Head of caudate nucleus (tissue), 42 donors: ENCODE results near the gene VWA3A.
"Not testable (repeated sequence)": the region's sequence is repeated elsewhere in the genome, so short reads cannot be mapped to it uniquely, and the experiment has no call there.

Experiments
- DNase-seq, 42 donors: peaks; one replicate each; pipeline versions ENCODE4 v3.0.0 to v3.0.0-alpha.2; 2020 to 2021; ENCODE audit warnings: mixed read lengths in 7 of 42
- intact Hi-C: fragments of 100-400 bp; cut with DNase I; formaldehyde crosslinking; loops from one replicate; pipeline ENCODE4 v1.15.0; 2022

The VWA3A gene

DNA sequence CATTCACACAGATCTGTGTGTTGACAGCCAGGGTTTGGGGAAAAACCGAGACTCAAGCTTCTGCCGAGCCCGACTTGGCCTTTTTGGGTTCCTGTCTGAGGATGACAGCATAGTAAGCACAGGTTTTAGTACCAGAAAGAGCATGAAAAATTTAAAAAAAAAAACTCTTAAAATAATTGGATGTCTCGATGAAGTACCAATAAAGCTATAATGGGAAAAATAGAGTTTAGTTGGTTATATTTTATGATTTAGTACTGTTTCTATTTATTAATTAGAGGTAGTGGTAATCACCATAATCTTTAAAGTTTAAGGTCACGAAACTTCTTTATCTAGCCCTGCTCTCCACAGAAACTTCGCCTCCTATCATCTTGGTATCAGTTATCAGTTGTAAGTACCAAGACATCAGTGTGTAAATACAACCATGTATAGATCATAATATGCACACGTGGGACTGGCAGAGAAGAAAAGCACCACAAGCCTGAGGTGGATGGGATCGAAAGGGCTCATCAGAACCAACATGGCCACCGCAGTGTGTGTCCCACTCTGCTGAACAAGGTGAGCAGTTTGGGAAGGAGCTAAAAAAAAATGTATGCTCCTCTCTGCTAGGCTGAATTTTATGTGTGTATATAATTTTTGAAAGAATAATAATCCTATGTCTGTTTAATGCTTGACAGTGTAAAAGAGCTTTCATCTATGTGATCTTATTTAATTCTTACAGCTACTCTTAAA is 99.4 kb downstream of the VWA3A start:
- DNase-seq: peak in 22 of 42 donors; percentile 16 to 64 (median 31)
- intact Hi-C loops: no loop called here

DNA sequence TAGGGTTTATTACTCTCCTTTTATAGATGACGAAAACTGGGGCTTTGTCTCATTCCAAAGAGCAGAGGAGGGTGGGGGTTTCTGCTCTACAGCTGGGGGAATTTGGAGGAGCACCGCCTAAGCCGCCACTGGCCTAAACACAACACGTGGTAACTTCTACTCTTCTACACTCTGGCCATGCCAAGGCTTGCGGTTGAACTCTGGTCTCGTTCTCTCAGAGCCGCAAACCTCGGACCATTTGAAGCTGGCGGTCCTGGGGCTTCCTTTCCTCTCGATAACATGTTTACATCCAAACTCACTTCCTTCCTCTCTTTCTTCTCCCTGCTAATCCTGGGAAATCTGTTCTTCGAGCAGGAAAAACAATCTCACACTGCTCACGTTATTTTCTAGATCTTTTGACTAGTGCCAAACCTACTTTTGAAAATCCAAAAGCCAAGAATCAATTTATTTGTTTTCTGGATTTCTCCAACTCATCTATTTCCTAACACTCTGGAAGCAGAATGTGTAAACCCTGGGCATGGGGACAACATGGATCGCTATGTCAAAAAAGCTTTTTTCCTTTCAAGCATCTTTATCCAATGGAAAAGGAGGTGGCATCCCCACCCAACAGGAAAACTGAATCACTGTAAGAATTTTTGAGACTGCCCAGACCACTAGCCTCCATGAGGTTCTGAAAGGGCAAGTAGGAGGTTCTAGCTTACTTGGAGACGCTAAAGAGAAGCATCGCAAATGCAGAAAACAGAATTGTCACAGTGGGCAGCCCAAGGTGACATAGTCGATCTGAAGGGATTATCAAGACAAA is 100.1 kb downstream of the VWA3A start:
- intact Hi-C loops: no loop called here
- peak; percentile 40 to 85 (median 70) for DNase-seq

DNA sequence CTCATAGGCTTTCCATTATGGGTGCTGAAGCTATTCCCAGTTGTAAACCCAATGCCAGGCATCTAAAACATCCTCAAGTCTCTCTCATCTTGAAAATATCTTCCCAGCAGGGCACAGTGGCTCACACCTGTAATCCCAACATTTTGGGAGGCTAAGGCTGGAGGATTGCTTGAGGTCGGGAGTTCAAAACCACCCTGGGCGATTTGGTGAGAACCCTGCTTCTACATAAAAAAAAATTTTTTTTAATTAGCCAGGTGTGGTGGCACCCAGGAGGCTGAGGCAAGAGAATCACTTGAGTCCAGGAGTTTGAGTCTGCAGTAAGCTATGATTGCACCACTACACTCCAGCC is 100.7 kb downstream of the VWA3A start:
- DNase-seq: no peak
- intact Hi-C loops: no loop called here

DNA sequence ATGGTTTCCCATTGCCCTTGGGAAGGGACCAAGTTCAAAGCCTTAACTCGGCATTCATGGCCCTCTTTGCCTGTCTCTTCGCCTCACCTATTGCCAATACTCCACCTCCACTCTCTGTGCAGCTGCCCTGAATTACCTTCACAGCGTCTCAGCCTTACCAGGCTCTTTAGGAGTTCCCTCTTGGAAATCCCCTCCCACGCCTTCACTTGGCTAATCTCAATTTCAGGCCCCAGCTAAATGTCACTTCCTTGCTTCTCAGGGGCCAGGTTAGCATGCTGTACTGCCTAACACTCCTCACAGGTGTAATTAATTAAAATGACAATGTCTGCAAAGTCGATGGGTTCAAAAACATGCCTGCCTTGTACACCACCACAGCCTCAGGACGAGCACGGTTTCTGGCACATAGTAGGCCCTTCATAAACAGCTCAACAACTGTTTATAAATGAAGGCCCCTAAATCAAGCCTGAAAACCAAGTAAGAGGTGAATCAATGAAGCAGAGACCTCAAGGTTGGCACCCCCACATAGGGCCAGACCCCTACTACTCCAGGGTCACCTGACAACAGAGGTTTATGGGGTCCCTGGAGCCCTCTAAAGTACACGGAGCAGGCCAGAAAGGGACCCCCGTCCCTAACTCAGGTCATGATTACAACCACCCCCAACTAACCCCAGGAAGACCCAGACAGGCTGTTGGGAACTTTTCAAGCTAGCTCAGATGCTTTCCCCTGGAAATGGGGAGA is 102.5 kb downstream of the VWA3A start:
- no peak for DNase-seq
- intact Hi-C loops: loop anchor here (2.0 to 5.0 kb wide), 3 partner anchors 102 to 243 kb away; partner anchors contain the start of genes CDR2, POLR3E and UQCRC2

DNA sequence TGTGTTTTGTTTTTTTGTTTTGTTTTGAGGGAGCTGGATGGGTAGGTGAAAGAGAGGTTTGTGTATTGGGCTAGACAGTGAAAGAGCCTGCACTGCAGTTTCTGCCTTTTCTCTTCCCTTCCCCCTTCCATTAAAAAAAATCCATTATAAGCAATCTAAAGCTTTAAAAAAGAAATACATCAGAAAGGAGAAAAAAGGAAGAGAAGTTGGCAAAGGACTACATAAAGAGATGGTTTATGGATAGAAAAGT is 103.0 kb downstream of the VWA3A start:
- intact Hi-C loops: loop anchor here (2.0 to 5.0 kb wide), 3 partner anchors 101 to 243 kb away; partner anchors contain the start of genes CDR2, POLR3E and UQCRC2
- no peak for DNase-seq

DNA sequence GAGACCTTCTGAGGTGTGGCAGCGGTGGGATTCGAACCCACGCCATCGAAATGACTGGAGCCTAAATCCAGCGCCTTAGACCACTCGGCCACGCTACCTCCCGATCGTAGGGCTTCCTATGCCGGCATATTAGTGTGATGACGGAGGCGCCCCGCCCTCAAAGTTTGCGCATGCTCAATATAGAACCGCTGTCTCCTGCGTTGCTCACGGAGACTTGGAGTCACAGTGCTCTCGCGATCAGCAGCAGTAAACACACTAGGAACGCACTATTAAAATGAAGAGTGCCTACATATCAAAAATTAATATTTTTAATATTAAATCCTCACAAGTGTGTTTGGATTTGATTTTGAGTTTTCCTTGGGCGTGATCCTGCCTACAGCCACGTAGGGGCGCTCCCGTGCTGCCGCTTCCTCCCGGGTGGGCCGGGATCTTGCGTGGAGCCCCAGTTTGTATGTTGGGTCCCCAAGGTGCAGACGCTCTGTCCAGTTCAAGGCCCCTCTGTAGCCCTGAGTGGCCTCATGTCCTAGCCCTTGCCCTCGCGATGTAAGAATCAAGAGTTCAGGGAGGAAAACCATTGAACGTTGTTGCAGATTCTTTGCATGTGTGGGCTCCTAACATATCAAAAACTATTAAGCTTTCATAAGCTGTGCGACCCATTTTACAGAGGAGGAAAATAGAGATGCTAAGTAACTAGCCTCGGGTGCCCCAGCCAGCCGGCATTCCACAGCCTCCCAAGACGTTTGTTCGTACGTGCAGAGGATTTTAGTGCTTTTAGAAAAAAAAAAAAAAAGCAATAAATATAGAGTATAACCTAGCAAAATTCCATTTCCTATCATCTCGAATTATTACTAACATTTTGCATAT is 103.6 kb downstream of the VWA3A start:
- peak; percentile 75 to 98 (median 93) for DNase-seq
- intact Hi-C loops: loop anchor here (2.0 to 5.0 kb wide), 3 partner anchors 101 to 244 kb away; partner anchors contain the start of genes CDR2, POLR3E and UQCRC2

DNA sequence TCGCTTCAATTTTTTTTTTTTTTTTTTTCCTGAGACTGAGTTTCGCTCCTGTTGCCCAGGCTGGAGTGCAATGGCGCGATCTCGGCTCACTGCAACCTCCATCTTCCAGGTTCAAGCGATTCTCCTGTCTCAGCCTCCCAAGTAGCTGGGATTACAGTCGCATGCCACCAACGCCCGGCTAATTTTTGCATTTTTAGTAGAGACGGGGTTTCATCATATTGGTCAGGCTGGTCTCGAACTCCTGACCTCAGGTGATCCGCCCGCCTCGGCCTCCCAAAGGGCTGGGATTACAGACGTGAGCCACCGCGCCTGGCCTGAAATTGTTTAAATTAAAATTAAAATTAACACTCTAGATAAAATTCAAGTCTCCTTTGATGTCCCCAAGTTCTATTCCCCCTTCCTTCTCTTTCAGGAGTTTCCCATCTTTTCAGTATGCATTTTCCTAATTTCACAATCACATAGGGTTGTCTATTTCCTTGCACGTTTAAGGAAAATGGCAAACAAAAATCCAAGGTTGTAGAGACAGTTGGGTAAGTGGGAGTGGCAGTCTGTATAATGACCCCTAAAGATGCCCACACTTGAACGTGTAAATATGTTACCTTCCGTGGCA is 104.3 kb downstream of the VWA3A start:
- not testable (repeated sequence) for DNase-seq
- intact Hi-C loops: loop anchor here (5.0 kb wide), 2 partner anchors 176 to 244 kb away; partner anchors contain the start of genes CDR2 and UQCRC2

DNA sequence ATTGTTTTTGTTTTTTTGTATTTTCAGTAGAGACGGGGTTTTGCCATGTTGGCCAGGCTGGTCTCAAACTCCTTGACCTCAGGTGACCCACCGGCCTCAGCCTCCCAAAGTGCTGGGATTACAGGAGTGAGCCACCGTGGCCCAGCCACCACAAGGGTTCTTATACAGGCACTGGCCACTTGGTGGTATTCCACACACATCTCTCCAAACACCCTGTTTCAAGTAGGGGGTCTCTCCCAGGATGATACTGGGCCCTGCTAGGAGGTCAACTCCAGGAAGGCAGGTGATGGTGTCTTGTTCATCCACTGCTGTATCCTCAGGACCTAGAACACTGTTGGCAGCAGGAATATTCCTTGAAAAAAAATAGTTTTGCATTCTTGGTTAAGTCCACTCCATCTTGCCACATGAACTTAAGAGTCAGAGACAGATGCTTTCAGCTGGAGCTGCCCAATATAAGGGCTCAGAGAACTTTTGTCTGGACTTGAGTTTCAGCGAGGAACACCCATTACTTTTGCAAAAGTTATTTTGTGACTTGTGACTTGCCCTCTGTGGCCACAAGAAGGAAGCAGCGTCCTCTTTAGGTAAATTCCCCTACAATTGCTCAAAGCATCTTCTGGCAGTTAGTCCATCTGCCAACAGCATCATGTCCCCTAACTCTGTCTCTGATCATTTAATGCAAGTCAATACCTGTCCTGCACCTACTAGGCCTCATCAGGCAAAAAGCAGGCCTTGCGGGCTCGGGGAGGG is 106.4 kb downstream of the VWA3A start:
- no peak for DNase-seq
- intact Hi-C loops: loop anchor here (5.0 kb wide), 2 partner anchors 174 to 246 kb away; partner anchors contain the start of genes CDR2 and UQCRC2

DNA sequence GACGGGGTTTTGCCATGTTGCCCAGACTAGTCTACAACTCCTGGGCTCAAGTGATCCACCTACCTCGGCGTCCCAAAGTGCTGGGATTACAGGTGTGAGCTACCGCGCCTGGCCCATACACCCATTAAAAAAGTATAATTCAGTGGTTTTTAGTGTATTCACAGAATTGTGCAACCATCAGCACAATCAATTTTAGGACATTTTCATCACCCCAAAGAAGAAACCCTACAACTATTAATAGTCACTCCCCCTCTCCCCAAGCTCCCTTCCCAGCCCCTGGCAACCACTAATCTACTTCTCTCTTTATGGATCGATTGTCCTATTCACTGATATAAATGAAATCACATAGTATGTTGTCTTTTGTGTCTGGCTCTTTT is 109.9 kb downstream of the VWA3A start:
- no peak for DNase-seq
- intact Hi-C loops: no loop called here

DNA sequence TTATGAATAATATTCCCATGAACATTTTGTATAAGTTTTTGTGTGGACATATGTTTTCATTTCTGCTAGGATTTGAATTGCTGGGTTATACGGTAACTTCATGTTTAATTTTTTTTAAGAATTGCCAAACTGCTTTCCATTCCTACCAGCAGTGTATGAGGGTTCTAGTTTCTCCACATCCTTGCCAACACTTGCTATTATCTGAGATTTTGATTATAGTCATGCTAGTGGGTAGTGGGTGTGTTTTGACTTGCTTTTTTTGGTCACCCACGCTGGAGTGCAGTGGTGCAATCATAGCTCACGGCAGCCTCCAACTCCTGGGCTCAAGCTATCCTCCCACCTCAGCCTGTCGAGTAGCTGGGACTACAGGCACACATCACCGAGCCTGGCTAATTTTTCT is 110.8 kb downstream of the VWA3A start:
- intact Hi-C loops: no loop called here
- DNase-seq: peak in 1 of 42 donors; percentile 29

DNA sequence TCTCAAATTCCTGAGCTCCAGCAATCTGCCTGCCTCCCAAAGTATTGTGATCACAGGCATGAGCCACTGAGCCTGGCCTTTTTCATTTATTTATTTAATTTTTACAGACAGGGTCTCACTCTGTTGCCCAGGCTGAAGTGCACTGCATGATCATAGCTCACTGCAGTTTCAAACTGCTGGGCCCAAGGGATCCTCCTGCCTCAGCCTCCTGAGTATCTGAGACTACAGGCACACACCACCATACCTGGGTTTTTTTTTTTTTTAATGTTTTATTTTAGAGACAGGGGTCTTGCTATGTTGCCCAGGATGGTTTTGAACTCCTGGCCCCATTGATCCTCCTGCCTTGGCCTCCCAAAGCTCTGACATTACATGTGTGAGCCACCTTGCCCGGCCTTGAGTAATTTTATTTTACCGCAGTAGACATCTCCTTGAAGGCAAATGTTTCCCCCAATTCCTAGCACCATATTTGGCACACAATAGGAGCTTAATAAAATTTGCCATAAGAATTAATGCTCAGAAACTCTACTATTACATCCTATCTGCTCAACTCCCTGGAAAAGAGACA is 111.8 kb downstream of the VWA3A start:
- DNase-seq: no peak
- intact Hi-C loops: no loop called here

DNA sequence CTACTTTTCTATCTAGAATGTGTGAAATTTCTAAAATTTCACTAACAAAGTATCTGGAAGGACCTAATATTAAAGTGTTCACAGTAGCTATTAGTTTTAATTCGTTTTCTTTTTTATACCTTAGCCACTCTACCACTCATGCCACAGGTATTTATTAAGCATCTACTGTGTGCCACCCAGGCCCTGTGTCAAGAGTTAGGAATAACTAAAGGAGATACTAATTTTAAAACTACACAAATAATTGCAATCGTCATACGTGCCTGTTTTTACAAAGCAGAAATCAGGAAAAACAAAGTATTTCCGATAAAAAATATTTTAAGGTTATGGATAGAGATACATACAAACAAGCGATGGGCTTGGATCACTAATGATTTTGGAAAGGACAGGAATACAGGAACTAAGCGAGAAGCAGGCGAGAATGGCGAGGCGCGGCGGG is 113.3 kb downstream of the VWA3A start:
- intact Hi-C loops: no loop called here
- DNase-seq: no peak

DNA sequence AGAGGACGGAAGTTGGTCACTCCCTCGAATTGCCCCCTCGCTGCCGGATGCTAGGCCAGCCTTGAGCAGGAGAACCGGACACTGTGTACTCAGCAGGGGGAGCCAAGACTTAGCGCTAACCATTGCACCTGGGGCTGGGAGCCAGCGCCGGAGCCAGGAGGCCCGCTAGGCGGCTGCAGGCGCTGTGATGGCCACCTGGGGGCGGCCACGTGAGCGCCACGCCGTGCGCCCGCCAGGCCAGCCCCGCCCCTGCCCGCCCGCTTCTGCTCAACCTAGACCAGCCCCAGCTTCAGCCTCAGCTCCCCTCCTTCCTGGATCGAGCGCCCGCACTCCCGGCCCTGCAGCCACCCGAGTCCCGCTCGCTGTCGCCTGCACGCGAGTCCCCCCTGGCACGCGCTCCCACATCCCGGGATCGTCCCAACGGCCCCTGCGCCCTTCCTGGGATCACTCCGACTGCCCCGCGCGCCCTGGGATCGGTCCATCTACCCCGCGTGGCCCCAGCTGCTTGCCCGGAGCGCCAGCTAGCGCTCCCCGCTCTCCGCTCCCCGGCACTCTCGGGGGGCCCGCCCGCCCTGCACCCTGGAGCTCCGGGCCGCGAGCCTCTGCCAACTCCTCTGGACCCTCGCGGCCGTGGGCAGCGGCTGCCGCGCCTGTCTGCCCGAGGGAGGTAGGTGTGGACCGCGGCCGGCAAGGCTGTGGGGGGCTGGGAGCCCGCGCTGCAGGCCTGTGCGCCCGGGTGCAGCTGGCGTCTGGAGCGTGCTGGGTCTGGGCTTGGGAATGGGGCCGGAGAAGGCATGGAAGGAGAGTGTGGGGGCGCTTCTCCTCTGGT is 113.9 kb downstream of the VWA3A start, which contains the start of gene EEF2K:
TSS of gene EEF2K (plus strand) at position 266 of the 829 bp plus-strand sequence. CDS start 19,452 bp downstream, outside the sequence.
- DNase-seq: peak; percentile 60 to 91 (median 80)

More for the DNA sequence above, 113.9 kb downstream of the VWA3A start, which contains the start of gene EEF2K:
- intact Hi-C loops: no loop called here
